AG04449 (cell line): Measurements from ENCODE around the gene ADCY7.

ENCODE experiments used
- CTCF ChIA-PET: fragments of 350-600 bp; formaldehyde crosslinking; extraction: SDS; loops from one replicate; lab custom pipeline; 2021; ENCODE audit warnings: antibody characterized with exemption; lab: Yijun Ruan, JAX
- POLR2A ChIA-PET: fragments of 400-600, 350-600 bp; formaldehyde crosslinking; extraction: SDS; loops from one replicate; lab custom pipeline; 2020; ENCODE audit warnings: antibody characterized with exemption, inconsistent platforms; lab: Yijun Ruan, JAX
- DNase-seq: peaks from one replicate; pipeline ENCODE4 v3.0.0-alpha.2; 2010; ENCODE audit warnings: low read depth, low spot score
- H3K4me3 ChIP-seq: 2 replicates; pipeline ENCODE4 v1.5.1; 2011; ENCODE audit warnings: low read depth, mild to moderate bottlenecking, control low read depth, low read length
- TF ChIP-seq, protein P1 (sequence below): IDR thresholded peaks from one replicate; pipeline ENCODE4 v1.5.1; 2011; ENCODE audit warnings: mild to moderate bottlenecking, moderate library complexity, low read length, control low read depth, inconsistent platforms; ENCODE audit not compliant: insufficient read depth; ENCODE audit errors: missing control alignments

ADCY7 gene

DNA sequence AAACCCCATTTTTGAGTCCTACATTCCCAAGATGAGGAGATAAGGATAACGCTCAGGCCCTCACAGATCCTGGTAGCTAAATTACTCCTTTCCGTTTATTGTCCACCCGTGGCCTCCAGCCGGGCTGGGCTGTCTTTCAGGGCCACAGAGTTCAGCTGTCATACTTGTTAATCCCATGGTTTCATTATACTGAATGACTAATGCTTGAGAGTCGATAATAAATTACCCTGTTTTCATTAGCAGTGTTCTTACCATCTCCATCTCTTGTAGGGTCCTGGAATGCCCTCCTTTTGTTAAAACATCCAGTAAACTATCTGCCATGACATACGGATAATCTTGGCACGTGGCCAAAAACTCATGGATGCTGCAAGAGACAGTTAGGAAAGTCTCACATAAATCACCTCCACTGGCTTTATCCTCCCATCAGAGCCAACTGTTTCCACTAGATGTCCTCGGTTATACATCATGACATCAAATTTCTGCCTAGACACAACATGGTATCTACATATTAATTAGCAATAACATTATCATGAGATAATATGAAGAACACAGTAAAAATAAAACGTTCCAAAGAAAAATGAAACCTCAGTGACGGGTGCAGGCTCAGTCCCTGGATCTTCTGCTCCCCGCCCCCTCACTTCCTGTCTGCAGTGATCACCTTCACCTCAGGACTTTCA lies 57.1 kb downstream of the ADCY7 start:
- no peak for DNase-seq
- CTCF ChIA-PET: interaction anchor here (0.8 to 3.5 kb wide), 2 partner anchors 9 to 342 kb away, joined by 3 to 12 read pairs; no protein-coding TSS in a partner anchor
- TF ChIP-seq, protein P1, sequence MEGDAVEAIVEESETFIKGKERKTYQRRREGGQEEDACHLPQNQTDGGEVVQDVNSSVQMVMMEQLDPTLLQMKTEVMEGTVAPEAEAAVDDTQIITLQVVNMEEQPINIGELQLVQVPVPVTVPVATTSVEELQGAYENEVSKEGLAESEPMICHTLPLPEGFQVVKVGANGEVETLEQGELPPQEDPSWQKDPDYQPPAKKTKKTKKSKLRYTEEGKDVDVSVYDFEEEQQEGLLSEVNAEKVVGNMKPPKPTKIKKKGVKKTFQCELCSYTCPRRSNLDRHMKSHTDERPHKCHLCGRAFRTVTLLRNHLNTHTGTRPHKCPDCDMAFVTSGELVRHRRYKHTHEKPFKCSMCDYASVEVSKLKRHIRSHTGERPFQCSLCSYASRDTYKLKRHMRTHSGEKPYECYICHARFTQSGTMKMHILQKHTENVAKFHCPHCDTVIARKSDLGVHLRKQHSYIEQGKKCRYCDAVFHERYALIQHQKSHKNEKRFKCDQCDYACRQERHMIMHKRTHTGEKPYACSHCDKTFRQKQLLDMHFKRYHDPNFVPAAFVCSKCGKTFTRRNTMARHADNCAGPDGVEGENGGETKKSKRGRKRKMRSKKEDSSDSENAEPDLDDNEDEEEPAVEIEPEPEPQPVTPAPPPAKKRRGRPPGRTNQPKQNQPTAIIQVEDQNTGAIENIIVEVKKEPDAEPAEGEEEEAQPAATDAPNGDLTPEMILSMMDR: no peak
- POLR2A ChIA-PET: no interaction called here
- H3K4me3 ChIP-seq: no peak overlapping the region

DNA sequence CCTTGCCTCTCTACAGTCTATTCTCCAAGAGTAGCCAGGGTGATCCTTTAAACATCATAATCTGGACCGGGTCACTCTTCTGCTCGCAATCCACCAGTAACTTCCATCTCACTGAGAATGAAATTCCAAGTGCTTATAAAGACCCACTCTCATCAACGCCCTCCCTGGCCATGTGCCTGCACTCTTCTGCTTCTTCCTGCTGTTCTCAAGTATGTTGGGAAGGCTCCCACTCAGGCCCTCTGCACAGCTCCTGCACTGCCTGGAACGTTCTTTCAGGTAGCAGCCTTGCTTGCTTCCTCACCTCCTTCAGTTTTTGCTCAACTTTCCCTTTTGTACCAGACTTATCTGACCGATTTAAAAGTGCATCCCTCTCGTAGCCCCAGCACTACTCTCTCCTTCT lies 58.0 kb downstream of the ADCY7 start:
- no peak overlapping the region for H3K4me3 ChIP-seq
- TF ChIP-seq, protein P1: no peak
- CTCF ChIA-PET: interaction anchor here (3.5 kb wide), 1 partner anchor 341 kb away, joined by 12 read pairs; no protein-coding TSS in a partner anchor
- POLR2A ChIA-PET: no interaction called here
- DNase-seq: no peak

DNA sequence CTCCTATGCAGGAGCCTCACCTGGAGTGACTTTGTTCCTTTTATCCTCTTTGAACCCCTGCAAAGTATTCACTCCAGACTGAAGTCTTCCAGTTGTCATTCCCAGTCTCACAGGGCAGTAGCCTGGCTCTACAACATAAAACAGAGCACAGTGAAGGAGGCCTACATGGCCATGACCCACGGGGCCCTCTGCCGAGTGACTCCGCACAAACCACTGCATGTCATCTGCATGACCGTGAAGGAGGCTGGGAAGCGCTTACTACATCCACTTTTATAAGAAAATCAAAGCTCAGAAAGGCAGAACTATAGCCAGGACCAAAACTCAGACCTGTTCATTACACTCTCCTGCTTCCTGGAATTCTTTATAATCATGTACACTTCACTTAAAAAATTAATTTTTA lies 59.9 kb downstream of the ADCY7 start:
- CTCF ChIA-PET: interaction anchor here (0.5 to 4.8 kb wide), 16 partner anchors 10 to 1239 kb away, joined by 3 to 46 read pairs (median 5); no protein-coding TSS in a partner anchor
- TF ChIP-seq, protein P1: no peak
- POLR2A ChIA-PET: no interaction called here
- DNase-seq: no peak
- H3K4me3 ChIP-seq: no peak overlapping the region

DNA sequence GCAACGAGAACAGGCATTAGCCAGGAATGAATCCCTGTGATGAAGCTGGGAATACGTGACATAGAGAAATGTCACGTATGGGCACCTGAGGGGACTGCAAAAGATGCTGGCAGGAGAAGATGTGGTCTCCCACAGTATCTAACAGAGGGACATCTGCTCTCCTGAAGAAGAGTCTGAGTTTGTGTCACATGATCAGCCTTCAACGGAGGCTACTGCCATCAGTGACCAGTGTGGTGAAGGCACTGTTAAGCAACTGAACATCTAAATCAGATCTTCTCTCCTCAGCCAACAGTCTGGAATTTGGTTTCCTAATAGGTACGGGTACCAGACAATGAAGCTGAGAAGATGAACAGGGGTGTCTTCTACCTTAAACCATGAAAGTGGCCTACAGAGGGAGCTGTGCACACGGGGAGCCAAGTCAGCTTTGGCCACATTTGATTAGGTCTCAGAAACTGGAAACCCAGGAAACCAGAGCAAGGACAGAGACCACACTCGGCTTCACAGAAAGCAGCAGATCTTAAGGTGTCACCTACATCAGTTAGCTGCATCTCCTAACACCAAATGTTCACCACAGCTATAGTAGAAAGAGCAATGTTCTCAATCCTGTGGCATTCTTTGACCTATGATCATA lies 60.6 kb downstream of the ADCY7 start:
- DNase-seq: no peak
- CTCF ChIA-PET: interaction anchor here (0.5 to 4.8 kb wide), 21 partner anchors 10 to 1238 kb away, joined by 3 to 46 read pairs (median 4); no protein-coding TSS in a partner anchor
- H3K4me3 ChIP-seq: no peak overlapping the region
- POLR2A ChIA-PET: no interaction called here
- TF ChIP-seq, protein P1: peak; percentile 48

DNA sequence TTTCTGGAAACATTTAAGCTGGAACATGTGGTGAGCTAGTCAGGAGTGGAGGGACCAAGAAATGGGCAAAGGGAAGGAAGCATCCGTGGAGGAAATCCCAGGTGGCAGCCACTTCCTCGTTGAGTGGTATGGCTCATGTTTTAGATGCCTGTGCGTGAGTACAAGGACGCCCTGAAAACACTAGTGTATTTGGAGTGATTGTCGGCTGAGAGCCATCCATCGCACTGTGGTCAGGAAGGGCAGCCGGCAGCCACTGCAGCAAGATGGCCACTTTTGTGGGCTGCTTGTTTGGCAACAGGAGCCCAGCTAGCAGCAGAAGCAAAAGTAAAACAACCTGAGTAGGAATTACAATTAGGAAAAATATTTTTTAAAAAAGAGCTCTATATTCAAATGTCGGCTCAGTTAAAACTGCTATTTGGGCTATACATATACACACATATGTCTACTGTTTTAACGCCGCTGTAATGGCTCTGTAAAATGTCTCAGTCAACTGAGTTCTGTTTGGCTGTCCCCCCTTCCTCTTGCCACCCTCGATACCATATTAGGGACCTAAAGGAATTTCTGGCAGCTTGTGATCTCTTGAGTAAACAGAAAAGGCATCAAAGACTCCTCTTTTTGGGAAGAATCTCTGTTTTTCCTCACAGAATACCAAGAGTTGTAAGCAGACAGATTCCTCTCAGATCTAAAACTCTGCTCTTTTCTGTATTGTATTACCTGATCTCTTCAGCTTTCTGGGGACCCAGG lies 63.3 kb downstream of the ADCY7 start:
- ChIA-PET POLR2A (no interaction called here), CTCF (interaction anchor here (0.9 to 4.8 kb wide), 7 partner anchors 9 to 336 kb away, joined by 3 to 46 read pairs (median 3); partner anchors contain the start of gene CNEP1R1)
- TF ChIP-seq, protein P1: no peak
- no peak overlapping the region for H3K4me3 ChIP-seq
- no peak for DNase-seq
